Activated T-helper 9 cell treated with anti-CD3 and anti-CD28 coated beads, Interleukin-2, amount 50 U/mL, for 16 hours (primary cell): Measurements from ENCODE around the gene TEX101.
"Not testable (repeated sequence)": the region's sequence is repeated elsewhere in the genome, so short reads cannot be mapped to it uniquely, and the experiment has no call there.

Source experiments
- DNase-seq: peaks from one replicate; pipeline ENCODE4 v3.0.0-alpha.2; 2020; ENCODE audit warnings: low read depth

The TEX101 gene, protein sequence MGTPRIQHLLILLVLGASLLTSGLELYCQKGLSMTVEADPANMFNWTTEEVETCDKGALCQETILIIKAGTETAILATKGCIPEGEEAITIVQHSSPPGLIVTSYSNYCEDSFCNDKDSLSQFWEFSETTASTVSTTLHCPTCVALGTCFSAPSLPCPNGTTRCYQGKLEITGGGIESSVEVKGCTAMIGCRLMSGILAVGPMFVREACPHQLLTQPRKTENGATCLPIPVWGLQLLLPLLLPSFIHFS

GRCh38 chr19:43414554-43414953 is at the start of gene TEX101:
Gene TEX101, plus strand, starts transcription at chr19:43414890. Its CDS starts 1,030 bp downstream, at chr19:43415920.
- no peak for DNase-seq

GRCh38 chr19:43365677-43366076 is 49.0 kb upstream of the TEX101 start:
- not testable (repeated sequence) for DNase-seq

DNA sequence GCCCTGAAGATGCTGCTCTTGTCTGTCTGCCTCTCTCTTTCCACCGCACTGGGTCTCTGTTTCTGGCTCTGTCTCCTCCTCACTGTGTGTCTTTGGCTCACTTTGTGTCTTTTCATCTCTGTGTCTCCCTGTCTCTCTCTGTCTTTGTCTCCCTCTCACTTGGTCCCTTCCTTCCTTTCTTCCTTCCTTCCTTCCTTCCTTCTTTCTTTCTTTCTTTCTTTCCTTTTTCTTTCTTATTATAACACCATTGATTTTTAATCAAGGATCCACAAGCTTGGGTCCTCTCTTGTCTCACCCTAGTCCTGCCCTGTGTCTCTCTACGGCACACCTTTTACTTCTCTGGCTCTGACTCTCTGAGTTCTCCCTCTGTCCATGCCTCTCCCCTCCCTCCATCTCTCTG is 46.9 kb upstream of the TEX101 start:
- no peak for DNase-seq

DNA sequence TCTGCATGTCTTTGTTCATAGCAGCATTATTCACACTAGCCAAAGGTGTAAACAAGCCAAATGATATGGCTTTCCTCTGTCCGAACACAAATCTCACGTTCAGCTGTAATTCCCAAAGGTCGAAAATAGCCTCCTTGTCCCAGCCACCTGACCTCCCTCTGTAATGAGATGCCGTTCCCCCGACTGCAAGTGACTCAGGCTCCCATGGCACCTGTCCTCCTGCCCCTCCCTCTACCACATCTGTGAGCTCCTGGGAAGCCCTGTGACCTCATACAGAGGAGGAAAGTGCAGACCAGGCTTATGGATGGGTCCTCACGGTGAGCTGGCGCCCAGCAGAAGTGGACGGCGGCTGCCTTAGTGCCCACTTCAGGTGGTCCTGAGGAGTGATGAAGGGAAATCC is 45.8 kb upstream of the TEX101 start:
- not testable (repeated sequence) for DNase-seq

GRCh38 chr19:43371909-43372308 is 42.8 kb upstream of the TEX101 start:
- no peak for DNase-seq

GRCh38 chr19:43372462-43372861 is 42.2 kb upstream of the TEX101 start:
- no peak for DNase-seq

DNA sequence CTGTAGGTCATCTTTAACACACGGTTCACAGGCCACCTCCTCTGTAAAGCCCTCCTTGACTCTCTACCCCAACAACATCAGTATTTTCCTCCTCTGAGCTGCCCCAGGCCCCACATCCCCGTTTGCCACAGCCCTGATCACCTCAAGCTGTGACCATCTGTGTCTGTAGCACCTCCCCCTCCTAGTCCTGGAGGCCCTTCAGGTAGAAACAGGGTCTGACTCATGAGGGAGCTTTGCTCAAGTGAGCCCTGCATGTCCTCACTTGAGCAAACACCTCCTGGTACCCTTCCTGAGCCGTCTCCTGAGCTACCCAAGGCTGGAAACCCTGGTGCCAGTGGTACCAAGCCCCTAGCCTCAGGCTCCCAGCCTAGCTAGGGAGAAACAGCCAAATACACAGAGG is 37.1 kb upstream of the TEX101 start:
- not testable (repeated sequence) for DNase-seq

DNA sequence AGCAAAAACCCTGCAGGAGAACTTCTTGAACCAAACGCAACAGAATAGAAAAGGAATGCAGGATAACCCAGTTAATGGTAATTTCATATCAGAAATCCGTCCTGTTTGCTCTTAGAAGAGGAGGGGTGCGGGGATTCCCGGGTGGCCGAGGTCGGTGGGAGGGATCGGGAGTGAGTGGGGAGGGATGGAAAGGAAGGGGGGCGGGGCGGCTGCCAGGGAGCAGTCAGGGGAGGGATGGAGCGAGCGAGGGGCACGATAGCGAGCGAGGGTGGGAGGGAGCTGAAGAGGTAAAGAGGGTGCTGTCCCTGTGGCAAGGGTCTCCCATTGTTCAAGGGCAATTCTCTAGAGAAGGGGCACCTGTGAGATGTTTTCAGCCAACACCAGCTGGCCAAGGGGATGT is 34.7 kb upstream of the TEX101 start:
- no peak for DNase-seq

GRCh38 chr19:43380771-43381386 is 33.8 kb upstream of the TEX101 start:
- DNase-seq, result no peak

GRCh38 chr19:43382586-43383216 is 32.0 kb upstream of the TEX101 start:
- not testable (repeated sequence) for DNase-seq

DNA sequence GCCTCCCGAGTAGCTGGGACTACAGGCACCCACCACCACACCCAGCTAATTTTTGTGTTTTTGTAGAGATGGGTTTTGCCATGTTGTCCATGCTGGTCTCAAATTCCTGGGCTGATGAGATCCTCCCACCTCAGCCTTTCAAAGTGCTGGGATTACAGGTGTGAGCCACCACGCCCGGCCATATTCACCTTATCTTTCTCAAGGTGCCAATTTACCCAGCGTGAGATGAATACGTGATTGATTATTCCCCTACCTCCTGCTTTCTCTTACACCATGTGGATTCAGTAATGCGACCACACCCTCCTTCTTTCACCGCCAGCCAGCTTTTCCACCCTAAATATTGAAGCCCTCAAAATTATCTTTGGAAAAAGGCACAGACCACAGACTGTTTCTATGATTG is 31.4 kb upstream of the TEX101 start:
- DNase-seq, result not testable (repeated sequence)

DNA sequence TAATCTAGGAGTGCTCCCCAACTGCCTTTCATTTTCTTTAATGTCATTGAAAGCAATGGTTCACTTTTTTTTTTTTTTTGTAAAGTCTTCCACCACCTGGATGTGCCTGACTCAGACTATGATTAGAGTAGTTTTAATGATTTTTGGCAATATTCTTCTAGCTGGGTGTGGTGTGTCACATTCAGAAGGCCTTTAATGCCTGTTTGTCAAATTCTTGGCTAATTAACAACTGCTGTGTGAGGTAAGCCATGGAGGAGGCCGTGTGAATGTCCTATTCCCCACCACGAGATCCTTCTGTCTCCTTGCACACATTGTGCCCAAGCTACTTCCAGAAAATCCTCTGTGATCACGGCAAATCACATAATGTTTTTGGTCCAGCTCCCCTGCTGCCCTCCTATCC is 30.9 kb upstream of the TEX101 start:
- DNase-seq, result not testable (repeated sequence)

DNA sequence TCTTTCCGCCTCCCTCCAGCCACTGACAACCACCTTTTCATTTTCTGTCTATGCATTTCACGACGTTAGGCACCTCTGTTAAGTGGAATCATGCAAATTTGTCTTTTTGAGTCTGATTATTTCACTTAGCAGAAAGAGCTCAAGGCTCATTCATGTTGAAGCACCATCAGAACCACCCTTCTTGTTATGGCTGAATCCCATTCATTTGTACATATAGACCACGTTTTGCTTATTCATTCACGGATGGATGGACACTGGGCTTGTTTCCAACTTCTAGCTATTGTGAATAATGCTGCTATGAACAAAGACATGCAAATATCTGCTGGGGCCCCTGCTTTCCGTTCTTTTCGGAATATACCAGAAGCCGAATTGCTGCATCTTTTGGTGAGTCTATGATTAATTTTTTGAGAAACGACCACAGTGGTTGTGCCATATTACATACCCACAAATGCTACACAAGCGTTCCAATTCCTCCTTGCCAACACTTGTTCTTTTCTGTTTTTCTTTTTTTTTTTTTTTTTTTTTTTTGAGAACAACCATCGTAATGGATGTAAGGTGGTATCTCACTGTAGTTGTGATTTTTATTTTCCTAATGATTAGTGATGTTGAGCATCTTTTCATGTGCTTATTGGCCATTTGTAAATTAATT is 23.7 kb upstream of the TEX101 start:
- DNase-seq, result not testable (repeated sequence)

DNA sequence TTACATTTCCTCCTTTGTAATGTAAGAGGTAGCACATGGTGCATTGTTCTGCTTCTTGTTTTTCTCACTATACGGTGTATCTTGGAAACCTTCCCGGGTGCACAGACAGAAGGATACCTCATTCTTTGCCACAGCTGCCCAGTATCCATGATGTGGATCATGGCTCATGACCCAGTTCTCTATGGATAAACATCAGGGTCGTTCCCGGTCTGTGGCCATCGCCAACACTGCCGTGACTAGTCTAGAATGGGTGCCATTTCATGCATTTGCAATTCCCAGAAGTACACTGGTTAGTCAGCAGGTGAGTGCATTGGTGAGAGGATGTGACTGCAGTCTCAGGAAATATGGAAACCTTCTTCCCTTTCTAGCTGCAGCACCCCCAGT is 23.1 kb upstream of the TEX101 start:
- not testable (repeated sequence) for DNase-seq

DNA sequence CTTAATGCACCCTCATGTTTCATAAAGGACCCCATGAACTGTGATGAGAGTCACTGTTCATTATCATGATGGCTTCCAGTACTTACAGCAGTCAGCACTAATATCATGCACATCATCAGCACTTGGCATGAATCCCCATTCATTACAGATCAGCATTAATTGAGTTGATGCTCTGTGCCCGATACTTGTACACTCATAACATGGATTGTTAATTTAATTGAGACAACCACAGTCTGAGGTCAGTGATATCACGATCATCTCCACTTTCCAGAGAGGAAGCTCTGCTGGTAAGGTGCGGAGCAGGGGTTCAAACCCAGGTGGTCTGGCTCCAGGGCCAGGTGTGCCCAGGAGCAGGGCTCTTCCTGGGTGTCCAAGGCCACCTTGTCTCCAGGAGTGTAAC is 21.2 kb upstream of the TEX101 start:
- DNase-seq, result not testable (repeated sequence)

DNA sequence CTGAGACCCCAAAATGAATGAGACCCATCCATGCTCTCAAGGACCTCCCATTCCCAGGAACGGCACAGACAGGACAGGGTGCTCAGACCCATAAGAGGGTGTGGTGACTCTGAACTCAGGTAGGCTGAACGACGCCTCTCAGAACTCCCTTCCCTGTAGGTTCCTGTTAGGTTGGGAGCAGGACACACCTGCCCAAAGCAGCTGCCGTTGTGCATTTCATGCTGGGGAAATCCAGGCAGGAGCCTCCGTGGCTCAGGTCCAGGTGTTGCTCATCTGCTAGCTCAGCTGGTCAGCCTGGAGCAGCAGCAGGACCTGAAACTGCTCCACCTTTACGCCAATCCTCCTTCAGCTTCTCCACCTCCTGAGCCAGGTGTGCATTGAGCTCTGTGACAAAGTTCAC is 19.1 kb upstream of the TEX101 start:
- DNase-seq, result no peak

- DNase-seq, result no peak
Measured at GRCh38 chr19:43406297-43406696, 8.4 kb upstream of the TEX101 start.

- no peak for DNase-seq
Measured at GRCh38 chr19:43407416-43408005, 7.2 kb upstream of the TEX101 start.

DNA sequence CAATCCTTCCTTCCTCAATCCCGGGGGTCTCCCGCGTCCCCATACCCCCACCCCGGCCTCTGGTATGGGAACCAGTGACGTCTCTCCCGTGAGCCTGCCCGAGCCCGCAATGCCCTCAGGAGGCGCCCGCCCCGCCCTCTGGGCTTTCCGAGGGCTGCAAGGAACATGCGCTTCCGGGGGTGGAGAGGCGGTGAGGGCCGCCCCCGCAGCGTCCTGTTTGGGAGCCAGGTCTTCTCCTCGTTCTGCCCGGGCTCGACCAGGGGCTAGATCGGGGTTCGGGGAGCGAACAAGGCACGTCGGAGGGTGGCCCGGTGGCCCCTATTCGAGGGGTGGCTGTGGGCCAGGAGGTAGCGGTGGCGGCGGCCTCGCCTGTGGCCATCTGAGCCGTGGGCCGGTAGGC is 6.6 kb upstream of the TEX101 start:
- no peak for DNase-seq

GRCh38 chr19:43409415-43409814 is 5.3 kb upstream of the TEX101 start:
- DNase-seq, result no peak

DNA sequence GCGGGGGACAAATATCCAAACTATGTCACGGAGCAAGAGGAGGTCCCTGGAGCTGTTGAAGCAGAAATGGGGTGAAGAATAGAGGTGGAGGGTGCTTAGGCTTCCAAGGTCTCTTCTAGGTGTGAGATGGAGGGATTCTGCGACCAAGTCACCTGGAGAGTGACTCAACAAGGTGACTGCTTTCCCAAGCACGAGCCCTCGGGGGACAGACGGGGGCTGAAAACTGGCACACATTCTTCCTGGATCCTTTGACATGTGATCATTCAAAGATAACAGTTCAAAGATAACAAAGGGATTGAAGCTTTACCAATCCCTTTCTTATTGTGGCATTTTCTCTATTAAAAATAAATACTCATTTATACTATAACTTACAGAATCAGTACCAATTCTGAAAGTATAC is 2.2 kb upstream of the TEX101 start:
- DNase-seq, result no peak

DNA sequence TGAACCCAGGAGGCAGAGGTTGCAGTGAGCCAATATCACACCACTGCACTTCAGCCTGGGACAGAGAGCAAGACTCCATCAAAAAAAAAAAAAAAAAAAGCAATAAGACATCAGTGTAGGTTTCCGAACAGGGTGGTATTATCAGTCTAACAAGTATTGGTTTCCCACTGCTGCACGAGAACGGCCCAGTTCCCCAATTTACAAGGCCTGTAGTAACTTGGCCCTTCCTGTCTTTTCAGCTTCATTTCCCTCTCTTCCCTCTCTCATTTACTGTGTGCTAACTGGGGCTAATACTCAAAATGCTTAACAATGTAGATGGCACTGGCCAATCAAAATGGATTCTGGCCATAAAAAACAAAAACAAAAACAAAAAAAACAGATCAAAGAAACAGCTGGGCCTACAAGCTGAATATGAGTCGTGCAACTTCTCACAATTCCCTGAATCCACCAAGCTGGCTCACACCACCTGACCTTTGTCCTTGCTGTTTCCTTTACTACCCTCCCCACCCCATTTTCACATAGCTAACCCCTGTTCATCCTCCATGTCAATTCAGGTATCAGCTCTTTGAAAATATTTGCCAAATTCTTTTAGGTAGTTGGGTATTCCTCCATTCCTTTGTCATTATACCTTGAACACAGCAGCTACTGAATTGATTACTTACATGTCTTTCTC is 2.4 kb downstream of the TEX101 start:
- DNase-seq, result no peak
